HG03039 (cell line): Measurements from ENCODE around the gene PRPF8.
"Not testable (repeated sequence)": the region's sequence is repeated elsewhere in the genome, so short reads cannot be mapped to it uniquely, and the experiment has no call there.

Experiments used
- ATAC-seq: cut with Tn5 transposase; IDR thresholded peaks from one replicate; pipeline ENCODE4 v1.9.1; 2021; ENCODE audit warnings: mild to moderate bottlenecking, moderate library complexity; ENCODE audit not compliant: unreplicated experiment

The PRPF8 gene

DNA sequence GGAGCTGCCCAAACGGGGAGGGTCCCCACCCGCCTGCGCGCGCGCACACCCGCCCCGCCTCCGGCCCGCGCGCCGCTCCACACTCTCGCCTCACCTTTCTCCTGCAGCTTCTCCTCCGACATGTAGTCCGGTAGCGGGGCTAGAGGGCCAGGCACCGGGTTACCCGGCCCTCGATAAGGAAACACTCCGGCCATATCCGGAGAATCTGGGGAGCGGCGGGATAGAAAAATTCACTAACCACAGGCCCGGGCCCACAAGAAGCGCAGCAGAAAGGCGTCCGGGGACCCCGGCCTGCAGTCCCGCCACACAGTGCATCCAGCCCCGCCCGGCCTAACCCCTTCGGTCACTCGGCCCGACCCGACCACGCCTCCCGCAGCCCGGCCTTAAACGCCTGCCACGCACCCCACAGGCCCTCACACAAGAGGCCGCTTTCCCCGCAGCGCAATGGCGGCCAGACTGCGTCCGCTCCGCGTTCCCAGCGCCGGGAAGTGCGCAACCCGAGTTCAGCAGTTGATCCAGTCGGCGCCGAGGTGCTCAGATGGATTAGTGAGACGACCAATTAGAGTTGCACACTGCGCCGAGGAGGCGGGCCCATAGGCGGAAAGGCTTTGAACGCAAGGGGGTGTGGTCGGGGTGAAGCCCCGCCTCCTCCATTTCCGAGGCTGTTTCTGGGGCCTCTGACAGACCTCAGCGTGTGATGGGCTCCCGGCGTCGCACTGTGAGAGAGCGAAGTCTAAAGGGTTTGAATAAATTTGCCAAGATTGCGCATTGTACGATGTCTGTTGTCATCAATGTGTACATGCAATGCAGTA is at the start of gene PRPF8:
TSS of gene PRPF8 (minus strand) at position 490 of the 812 bp plus-strand sequence. CDS start at position 194, 296 bp downstream.
- peak; percentile 94 for ATAC-seq

DNA sequence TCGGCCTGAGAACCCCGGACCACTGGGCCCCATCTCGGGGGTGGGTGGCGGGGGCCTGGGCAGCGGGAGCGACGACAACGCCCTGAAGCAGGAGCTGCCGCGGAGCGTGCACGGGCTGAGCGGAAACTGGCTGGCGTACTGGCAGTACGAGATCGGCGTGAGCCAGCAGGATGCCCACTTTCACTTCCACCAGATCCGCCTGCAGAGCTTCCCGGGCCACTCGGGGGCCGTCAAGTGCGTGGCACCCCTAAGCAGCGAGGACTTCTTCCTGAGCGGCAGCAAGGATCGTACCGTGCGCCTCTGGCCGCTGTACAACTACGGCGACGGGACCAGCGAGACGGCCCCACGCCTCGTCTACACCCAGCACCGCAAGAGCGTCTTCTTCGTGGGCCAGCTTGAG is 49.1 kb upstream of the PRPF8 start:
- ATAC-seq: no peak

DNA sequence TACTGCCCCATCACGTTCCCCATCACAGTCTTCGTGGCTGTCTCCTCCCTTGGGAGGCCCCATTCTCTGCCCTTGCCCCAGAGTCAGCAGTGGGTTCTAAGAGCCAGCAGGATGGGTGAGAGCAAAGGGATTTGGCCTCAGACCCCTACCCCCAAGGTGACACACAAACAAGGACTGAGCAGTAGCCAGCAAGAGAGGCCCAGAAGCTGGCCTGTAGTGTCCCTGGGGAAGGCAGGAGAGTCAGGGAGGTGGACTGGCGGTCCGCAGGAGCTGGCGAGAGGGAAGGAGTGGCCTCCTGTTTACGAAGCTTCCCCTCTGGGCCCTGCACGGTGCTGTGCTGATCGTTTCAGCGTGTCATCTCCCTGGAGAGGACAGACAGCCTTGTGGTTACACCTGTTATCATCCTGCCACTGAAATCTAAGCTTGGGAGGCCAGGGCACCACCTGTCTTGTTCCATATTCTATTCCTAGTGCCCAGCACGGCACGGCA is 48.2 kb upstream of the PRPF8 start:
- ATAC-seq: no peak

DNA sequence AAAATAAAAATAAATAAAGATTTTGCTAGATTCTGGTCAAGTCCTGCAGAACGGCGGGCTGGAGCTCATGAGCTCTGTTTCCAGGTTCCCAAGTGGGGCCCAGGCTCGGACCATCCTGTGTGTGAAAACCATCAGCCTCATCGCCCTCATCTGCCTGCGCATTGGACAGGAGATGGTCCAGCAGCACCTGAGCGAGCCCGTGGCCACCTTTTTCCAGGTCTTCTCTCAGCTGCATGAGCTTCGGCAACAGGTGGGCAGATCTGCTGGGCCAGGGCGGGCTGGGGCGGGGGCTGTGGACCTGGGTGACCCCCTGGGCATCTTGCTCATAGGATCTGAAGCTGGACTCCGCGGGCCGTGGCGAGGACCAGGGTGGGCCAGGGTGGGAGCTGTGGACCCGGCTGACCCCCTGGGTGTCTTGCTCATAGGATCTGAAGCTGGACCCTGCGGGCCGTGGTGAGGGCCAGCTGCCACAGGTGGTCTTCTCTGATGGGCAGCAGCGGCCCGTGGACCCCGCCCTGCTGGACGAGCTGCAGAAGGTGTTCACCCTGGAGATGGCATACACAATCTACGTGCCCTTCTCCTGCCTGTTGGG is 47.7 kb upstream of the PRPF8 start:
- ATAC-seq: no peak

DNA sequence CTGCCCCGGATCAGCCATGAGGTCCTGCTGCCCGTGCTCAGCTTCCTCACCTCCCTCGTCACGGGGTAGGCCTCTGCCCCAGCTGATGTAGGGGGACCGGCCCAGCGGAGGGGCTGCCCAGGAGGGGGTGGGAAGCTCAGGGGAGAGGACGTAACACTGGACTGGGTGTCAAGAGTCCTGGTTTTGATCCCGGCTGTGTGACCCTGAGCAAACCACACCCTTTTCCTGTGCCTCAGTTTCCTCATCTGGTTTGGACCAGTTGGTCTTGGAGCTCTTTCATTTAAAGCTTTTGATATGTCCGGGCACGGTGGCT is 46.5 kb upstream of the PRPF8 start:
- ATAC-seq: no peak

DNA sequence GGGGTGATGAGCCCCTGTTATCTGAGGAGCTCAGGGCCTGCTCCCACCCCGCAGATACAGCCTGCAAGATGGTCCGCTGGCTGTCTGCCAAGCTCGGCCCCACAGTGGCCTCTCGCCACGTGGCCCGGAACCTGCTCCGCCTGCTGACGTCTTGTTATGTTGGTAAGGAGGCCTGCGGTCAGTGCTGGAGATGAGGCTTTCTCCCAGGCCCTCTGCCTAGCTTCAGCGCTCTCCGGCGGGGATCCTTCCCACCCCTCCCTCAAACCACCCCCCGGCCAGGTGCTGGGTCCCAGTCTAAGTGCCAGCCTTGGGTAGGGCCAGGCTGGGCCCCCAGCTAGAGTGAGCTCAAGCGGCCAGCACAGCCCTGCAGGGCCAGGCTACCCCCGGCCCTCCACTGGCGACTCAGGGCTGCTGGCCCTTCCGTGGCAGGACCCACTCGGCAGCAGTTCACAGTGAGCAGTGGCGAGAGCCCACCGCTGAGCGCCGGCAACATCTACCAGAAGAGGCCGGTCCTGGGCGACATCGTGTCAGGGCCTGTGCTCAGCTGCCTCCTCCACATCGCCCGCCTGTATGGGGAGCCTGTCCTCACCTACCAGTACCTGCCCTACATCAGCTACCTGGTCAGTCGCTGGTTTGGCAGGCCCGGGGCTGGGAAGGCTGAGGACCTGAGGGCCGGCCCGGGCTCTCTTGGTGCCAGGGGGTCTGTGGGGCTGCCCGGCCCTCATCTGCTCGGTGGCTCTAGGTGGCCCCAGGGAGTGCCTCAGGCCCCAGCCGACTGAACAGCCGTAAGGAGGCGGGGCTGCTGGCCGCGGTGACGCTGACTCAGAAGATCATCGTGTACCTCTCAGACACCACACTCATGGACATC is 45.9 kb upstream of the PRPF8 start:
- no peak for ATAC-seq

DNA sequence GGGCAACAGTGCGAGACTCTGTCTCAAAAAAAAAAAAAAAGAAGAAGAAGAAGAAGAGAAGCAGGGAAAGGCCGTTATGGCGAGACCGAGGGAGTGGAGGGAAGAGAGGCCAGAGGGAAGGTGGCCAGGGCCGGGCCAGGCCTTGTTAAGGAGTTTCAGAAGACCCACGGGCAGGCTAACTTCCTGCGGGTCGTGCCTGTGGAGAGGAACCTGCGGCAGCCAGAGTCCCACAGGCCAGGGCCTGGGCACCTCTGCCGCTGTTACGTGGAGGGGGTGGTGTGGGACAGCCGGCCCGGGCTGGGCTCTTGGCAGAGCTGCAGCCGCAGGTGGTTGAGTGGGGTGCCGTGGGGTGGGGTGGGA is 45.3 kb upstream of the PRPF8 start:
- ATAC-seq: no peak

DNA sequence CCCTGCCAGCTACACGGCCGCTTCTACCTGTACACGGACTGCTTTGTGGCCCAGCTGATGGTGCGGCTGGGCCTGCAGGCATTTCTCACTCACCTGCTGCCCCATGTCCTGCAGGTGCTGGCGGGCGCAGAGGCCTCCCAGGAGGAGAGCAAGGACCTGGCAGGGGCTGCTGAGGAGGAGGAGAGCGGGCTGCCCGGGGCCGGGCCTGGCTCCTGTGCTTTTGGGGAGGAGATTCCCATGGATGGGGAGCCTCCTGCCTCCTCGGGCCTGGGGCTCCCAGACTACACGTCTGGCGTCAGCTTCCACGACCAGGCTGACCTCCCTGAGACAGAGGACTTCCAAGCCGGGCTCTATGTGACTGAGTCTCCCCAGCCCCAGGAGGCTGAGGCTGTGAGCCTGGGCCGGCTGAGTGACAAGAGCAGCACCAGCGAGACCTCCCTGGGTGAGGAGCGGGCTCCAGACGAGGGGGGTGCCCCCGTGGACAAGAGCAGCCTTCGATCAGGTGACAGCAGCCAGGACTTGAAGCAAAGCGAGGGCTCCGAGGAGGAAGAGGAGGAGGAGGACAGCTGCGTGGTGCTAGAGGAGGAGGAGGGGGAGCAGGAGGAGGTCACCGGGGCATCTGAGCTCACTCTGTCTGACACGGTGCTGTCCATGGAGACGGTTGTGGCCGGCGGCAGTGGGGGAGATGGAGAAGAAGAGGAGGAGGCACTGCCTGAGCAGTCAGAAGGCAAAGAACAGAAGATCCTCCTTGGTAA is 43.4 kb upstream of the PRPF8 start:
- no peak for ATAC-seq

DNA sequence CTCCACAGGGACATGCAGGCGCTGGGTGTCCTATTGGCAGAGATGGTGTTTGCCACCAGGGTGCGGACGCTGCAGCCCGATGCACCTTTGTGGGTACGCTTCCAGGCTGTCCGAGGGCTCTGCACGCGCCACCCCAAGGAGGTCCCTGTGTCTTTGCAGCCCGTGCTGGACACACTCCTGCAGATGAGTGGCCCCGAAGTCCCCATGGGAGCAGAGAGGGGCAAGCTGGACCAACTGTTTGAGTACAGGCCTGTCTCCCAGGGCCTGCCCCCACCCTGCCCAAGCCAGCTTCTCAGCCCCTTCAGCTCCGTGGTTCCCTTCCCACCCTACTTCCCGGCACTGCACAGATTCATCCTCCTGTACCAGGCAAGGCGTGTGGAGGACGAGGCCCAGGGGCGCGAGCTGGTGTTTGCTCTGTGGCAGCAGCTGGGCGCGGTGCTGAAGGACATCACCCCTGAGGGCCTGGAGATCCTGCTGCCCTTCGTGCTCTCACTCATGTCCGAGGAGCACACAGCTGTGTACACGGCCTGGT is 42.7 kb upstream of the PRPF8 start:
- no peak for ATAC-seq

DNA sequence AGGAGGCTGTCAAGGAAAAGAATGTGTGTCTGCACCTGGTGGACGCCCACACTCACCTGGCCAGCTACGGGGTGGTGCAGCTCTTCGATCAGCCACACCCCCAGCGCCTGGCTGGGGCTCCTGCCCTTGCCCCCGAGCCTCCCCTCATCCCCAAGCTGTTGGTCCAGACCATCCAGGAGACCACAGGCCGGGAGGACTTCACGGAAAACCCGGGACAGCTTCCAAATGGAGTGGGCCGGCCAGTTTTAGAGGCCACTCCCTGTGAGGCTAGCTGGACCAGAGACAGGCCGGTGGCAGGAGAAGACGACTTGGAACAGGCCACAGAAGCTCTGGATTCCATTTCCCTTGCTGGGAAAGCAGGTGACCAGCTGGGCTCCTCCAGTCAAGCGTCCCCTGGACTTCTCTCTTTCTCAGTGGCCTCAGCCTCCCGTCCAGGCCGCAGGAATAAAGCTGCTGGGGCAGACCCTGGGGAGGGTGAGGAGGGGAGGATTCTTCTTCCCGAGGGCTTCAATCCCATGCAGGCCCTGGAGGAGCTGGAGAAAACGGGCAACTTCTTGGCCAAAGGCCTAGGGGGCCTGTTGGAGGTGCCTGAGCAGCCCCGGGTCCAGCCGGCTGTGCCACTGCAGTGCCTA is 42.1 kb upstream of the PRPF8 start:
- no peak for ATAC-seq

DNA sequence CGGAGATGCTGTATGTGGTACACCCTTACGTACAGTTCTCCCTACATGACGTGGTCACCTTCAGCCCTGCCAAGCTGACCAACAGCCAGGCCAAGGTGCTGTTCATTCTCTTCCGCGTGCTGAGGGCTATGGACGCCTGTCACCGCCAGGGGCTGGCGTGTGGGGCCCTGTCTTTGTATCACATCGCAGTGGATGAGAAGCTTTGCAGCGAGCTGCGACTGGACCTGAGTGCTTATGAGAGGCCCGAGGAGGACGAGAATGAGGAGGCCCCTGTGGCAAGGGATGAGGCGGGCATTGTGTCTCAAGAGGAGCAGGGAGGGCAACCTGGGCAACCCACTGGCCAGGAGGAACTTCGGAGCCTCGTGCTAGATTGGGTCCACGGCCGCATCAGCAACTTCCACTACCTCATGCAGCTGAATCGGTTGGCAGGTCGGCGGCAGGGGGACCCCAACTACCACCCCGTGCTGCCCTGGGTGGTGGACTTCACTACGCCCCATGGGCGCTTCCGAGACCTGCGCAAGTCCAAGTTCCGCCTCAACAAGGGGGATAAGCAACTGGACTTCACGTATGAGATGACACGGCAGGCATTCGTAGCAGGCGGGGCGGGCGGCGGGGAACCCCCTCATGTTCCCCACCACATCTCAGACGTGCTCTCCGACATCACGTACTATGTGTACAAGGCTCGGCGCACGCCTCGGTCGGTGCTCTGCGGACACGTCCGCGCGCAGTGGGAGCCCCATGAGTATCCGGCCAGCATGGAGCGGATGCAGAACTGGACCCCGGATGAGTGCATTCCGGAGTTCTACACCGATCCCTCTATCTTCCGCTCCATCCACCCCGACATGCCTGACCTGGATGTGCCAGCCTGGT is 41.2 kb upstream of the PRPF8 start:
- no peak for ATAC-seq

DNA sequence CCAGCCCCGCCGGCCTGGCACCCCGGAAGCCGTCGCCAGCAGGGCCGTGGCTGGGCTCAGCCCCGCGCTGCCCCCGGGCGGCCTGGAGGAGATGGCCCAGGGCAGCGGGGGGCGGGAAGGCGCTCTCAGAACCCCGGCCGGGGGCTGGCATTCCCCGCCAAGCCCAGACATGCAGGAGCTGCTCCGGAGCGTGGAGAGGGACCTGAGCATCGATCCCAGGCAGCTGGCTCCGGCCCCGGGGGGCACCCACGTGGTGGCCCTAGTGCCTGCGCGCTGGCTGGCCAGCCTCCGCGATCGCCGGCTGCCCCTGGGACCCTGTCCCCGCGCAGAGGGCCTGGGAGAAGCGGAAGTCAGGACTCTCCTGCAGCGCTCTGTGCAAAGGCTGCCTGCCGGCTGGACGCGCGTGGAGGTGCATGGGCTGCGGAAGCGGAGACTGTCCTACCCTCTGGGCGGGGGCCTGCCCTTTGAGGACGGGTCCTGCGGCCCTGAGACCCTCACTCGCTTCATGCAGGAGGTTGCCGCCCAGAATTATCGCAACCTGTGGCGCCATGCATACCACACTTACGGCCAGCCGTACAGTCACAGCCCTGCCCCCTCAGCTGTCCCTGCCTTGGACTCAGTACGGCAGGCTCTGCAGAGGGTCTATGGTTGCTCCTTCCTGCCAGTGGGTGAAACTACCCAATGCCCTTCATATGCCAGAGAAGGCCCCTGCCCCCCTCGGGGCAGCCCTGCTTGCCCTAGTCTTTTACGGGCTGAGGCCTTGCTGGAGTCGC is 40.4 kb upstream of the PRPF8 start:
- ATAC-seq: peak; percentile 10

DNA sequence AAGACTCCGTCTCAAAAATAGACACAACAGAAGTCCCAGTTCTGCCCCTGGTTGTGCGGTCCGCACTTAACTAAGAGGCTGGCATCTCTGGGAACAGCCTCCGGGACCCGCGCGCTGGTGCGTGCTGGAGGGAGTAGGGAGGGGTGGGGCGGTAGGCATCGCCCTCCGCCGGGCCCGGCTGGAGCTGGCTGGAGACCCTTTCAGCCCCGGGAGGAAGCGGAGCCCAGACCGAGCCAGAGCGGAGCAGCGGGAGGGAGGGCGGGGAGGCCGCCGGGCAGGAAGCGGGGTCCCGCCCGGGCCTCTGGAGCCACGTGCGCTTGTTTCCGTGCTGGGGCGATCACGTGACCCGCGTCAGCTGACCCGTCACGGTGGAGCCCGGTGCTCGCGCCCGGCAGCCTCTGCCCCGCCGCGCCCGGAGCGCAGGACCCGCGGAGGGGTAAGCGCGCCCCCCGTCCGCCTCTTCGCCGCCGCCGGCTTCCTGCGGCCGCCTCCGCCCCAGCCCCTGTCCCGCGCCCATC is 39.7 kb upstream of the PRPF8 start, which contains the start of gene WDR81:
TSS of gene WDR81 (plus strand) at position 354 of the 518 bp plus-strand sequence. CDS start 256 bp downstream, outside the sequence.
- peak; percentile 55 for ATAC-seq

DNA sequence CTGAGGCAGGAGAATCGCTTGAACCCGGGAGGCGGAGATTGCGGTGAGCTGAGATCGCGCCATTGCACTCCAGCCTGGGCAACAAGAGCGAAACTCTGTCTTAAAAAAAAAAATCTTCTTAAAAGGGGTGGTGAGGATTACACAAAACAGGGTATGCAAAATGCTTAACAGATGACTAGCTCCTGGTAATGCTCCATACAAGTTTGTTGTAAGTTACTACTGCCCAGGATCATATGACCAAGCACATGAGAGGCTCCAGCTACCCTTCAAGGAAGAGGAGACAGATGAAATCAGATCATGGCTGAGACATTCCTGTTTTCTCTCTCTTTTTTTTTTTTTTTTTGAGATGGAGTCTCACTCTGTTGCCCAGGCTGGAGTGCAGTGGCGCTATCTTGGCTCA is 37.4 kb upstream of the PRPF8 start:
- ATAC-seq: not testable (repeated sequence)

DNA sequence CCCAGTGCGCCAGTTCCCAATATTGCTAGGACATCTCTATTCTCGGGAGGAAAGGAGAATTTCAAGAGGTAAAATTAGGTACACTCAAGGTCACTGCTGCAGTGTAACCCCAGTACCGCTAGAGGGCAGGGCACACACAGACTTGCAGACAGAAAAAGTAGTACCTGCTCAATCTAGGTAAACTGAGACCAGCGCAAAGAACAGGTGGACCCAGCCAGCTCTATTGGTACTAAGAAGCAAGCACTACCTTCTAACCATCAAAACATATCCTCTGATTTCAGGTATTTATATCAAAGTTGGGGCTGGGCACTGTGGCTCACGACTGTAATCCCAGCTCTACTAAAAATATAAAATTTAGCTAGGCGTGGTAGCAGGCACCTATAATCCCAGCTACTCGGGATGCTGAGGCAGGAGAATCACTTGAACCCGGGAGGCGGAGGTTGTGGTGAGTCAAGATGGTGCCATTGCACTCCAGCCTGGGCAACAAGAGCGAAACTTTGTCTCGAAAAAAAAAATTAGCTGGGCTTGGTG is 36.3 kb upstream of the PRPF8 start:
- no peak for ATAC-seq

DNA sequence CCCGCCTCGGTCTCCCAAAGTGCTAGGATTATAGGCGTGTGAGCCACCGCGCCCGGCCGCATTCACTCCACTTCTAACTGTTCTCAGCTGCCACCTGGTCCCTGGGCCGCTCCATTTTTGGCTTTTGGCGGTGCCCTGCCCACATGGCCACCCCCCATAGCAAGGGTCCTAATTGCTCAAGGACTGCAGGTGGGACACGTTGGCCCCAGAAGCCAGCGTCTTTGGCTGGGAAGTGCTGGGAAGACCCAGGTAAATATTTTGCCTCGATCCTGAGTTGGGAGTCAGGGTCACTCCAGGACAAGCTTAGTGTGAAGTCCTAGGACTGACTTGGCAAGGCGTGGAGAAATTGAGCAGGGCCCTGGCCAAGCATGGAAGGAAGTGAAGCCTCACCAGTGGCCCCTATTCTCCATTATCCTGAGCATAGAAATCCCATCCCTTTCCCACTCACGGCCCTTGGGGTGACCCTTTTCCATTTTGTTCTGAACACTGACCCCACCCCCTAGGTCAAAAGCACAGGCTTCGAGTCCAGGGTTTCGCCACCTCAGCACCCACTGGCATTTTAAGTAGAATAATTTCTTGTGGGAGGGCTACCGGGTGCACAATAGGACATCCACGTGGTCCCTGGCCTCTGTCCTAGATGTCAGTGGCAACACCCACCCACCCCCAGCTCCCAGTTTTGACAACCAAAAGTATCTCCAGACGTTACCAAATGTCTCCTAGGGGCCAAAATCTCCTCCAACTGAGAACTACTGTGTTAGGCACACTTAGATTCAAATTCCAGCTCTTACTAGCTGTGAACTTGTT is 33.9 kb upstream of the PRPF8 start:
- ATAC-seq: no peak
